Measurements from ENCODE around the gene CAMTA1. TPM values are rescaled to one million over a fixed set of nuclear protein-coding genes. Genes with fewer than 3 reads are reported as not detected.

Gene CAMTA1
- total RNA-seq, 1 experiment from 2014 or later: 60.0 TPM

DNA sequence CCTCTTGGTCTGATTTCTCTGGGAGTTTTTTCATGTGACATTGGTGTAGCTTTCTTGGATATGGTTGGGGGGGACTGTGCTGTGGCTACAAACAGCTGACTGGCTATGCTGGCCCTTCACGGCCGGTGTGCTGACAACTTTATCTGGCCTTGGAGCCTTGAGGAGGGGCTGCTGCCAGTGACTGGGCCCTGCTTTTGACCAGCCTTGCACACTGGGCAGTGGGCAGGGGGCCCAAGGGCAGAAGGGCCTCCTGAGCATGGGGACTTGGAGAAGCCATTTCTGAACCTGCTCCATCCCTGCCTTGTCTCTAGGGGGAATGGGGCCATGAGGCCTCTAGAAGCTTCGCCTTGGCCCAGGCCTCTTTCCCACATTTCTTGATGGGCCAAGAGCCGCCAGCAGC, 139.6 kb downstream of the CAMTA1 start:
- no peaks in the 10 kb centered on the region for H3K9me3 ChIP-seq
- CTCF ChIA-PET: no interaction called here
- TF ChIP-seq, protein P1, sequence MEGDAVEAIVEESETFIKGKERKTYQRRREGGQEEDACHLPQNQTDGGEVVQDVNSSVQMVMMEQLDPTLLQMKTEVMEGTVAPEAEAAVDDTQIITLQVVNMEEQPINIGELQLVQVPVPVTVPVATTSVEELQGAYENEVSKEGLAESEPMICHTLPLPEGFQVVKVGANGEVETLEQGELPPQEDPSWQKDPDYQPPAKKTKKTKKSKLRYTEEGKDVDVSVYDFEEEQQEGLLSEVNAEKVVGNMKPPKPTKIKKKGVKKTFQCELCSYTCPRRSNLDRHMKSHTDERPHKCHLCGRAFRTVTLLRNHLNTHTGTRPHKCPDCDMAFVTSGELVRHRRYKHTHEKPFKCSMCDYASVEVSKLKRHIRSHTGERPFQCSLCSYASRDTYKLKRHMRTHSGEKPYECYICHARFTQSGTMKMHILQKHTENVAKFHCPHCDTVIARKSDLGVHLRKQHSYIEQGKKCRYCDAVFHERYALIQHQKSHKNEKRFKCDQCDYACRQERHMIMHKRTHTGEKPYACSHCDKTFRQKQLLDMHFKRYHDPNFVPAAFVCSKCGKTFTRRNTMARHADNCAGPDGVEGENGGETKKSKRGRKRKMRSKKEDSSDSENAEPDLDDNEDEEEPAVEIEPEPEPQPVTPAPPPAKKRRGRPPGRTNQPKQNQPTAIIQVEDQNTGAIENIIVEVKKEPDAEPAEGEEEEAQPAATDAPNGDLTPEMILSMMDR (IDR thresholded peaks at IDR 0.05; ENCODE audit: insufficient read depth in 1 of 2, low read depth in 1 of 2, low read length in 1 of 2, severe bottlenecking in 1 of 2, unreplicated experiment in 1 of 2): no peak
- H3K27me3 Mint-ChIP-seq (ENCODE audit: insufficient read depth, unreplicated experiment): peaks cover 9% of the 10 kb centered on the region
- DNase-seq: no peak
- H3K9me3 Mint-ChIP-seq (ENCODE audit: unreplicated experiment): peaks cover 6% of the 10 kb centered on the region
- intact Hi-C loops (cut with micrococcal nuclease; ENCODE audit: unreplicated experiment): no loop called here
- H3K4me1 Mint-ChIP-seq (ENCODE audit: low read depth, unreplicated experiment): no peaks in the 10 kb centered on the region
- no peaks in the 10 kb centered on the region for H3K36me3 ChIP-seq (ENCODE audit: control insufficient read depth, insufficient read depth, low read length)
- no peak overlapping the region for H3K27ac Mint-ChIP-seq (ENCODE audit: unreplicated experiment)
- H3K4me3 Mint-ChIP-seq (ENCODE audit: unreplicated experiment): no peak overlapping the region
- H3K27me3 ChIP-seq (replicated peaks; ENCODE audit: control insufficient read depth, insufficient read depth, low read length): no peaks in the 10 kb centered on the region
- no peaks in the 10 kb centered on the region for H3K36me3 Mint-ChIP-seq (ENCODE audit: insufficient read depth, unreplicated experiment)
- POLR2A ChIA-PET: no interaction called here
- no peak overlapping the region for H3K4me3 ChIP-seq (ENCODE audit: low read depth, low read length)
- BruUV-seq (replicated peaks): no TSS peak
- H3K4me1 ChIP-seq: no peaks in the 10 kb centered on the region

DNA sequence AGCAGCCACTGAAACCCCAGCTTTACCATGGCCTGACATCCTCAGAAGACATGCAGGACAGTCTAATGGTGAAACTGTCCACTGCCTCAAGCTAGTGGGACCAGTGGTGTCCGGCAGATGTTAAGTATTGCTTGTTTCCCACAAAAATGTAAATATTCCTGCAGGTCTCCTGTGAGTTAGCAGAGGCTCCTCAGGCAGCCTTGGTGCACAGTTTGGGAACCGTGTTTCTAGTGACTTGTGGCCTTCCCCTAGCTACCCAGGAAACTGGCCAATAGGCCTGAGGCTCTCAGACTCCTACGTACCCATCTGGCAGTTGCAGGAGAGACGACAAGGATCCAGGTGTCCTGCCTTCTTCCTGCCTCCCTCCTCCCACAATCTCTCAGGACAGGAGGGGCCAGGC, 142.4 kb downstream of the CAMTA1 start:
- CTCF ChIA-PET: no interaction called here
- Mint-ChIP-seq H3K4me1 (ENCODE audit: low read depth, unreplicated experiment) (no peaks in the 10 kb centered on the region), H3K36me3 (ENCODE audit: insufficient read depth, unreplicated experiment) (no peaks in the 10 kb centered on the region), H3K4me3 (ENCODE audit: unreplicated experiment) (no peak overlapping the region), H3K9me3 (ENCODE audit: unreplicated experiment) (no peaks in the 10 kb centered on the region), H3K27me3 (ENCODE audit: insufficient read depth, unreplicated experiment) (peaks cover 11% of the 10 kb centered on the region), H3K27ac (ENCODE audit: unreplicated experiment) (no peak overlapping the region)
- POLR2A ChIA-PET: no interaction called here
- no TSS peak for BruUV-seq (replicated peaks)
- no peak overlapping the region for H3K4me3 ChIP-seq (ENCODE audit: low read depth, low read length)
- no peaks in the 10 kb centered on the region for H3K9me3 ChIP-seq
- H3K36me3 ChIP-seq (ENCODE audit: control insufficient read depth, insufficient read depth, low read length): no peaks in the 10 kb centered on the region
- TF ChIP-seq, protein P1 (IDR thresholded peaks at IDR 0.05; ENCODE audit: insufficient read depth in 1 of 2, low read depth in 1 of 2, low read length in 1 of 2, severe bottlenecking in 1 of 2, unreplicated experiment in 1 of 2): no peak
- no peak for DNase-seq
- H3K27me3 ChIP-seq (replicated peaks; ENCODE audit: control insufficient read depth, insufficient read depth, low read length): no peaks in the 10 kb centered on the region
- H3K4me1 ChIP-seq: no peaks in the 10 kb centered on the region
- intact Hi-C loops (cut with micrococcal nuclease; ENCODE audit: unreplicated experiment): no loop called here

DNA sequence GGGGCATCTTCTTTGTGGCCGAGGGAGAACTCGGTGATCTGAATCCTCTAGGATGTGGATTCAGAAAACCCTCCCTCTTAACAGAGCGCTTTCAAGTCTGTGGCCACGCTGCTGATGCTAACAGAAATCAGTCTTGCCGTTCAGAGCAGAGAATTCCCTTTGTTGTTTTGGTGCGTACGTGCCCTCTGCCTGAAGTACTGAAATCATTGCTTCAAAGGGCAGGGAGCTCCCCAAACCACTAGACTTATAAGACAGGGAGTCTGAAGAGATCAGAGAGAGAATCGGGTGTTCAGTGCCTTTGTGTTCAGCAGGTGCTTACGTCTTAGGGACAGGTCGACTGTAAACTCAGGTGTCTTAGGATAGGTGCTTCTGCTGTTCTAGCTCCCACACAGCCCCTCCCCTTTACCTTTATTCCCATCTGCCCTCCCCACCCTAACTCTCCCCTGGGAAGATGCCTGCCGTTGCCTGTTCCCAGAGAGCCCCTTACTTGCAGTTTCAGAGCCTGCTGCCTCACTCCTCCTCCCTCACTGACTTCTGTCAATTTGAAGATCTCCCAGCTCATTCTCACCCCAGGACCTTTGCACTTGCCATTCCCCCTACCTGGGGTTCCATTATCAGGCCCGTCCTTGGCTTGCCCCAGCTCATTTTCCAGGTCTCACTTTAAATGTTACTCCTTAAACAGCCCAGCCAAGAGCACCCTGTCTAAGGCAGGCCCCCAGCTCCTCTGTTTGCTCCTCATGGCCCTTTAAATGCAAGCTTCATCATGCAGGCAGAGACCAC, 143.0 kb downstream of the CAMTA1 start:
- Mint-ChIP-seq H3K27ac (ENCODE audit: unreplicated experiment) (no peak overlapping the region), H3K36me3 (ENCODE audit: insufficient read depth, unreplicated experiment) (no peaks in the 10 kb centered on the region), H3K27me3 (ENCODE audit: insufficient read depth, unreplicated experiment) (peaks cover 11% of the 10 kb centered on the region), H3K9me3 (ENCODE audit: unreplicated experiment) (no peaks in the 10 kb centered on the region), H3K4me3 (ENCODE audit: unreplicated experiment) (no peak overlapping the region), H3K4me1 (ENCODE audit: low read depth, unreplicated experiment) (no peaks in the 10 kb centered on the region)
- H3K4me1 ChIP-seq: no peaks in the 10 kb centered on the region
- intact Hi-C loops (cut with micrococcal nuclease; ENCODE audit: unreplicated experiment): no loop called here
- no peaks in the 10 kb centered on the region for H3K36me3 ChIP-seq (ENCODE audit: control insufficient read depth, insufficient read depth, low read length)
- BruUV-seq (replicated peaks): no TSS peak
- no peaks in the 10 kb centered on the region for H3K27me3 ChIP-seq (replicated peaks; ENCODE audit: control insufficient read depth, insufficient read depth, low read length)
- H3K4me3 ChIP-seq (ENCODE audit: low read depth, low read length): no peak overlapping the region
- no peaks in the 10 kb centered on the region for H3K9me3 ChIP-seq
- CTCF ChIA-PET: no interaction called here
- DNase-seq: no peak
- POLR2A ChIA-PET: no interaction called here
- TF ChIP-seq, protein P1 (IDR thresholded peaks at IDR 0.05; ENCODE audit: insufficient read depth in 1 of 2, low read depth in 1 of 2, low read length in 1 of 2, severe bottlenecking in 1 of 2, unreplicated experiment in 1 of 2): no peak
